GM12878 (cell line): Measurements from ENCODE around the gene SMIM17. TPM values are rescaled to one million over a fixed set of nuclear protein-coding genes. Genes with fewer than 3 reads are reported as not detected.

Experiments
- ATAC-seq: fragments of 200-7000 bp; cut with Tn5 transposase; 3 replicates; pipeline ENCODE4 v1.9.1; 2020; ENCODE audit warnings: mild to moderate bottlenecking, moderate library complexity
- BruUV-seq: library from RNA; stranded (reverse); fragments of 400-500 nt; replicated peaks from 2 replicates; lab custom pipeline; 2021; lab: Mats Ljungman, UMichigan
- CTCF ChIA-PET: fragments of 300-600 bp; sonication (Branson Sonifier 250); formaldehyde crosslinking; extraction: SDS; loops from one replicate; lab custom pipeline; 2021; ENCODE audit warnings: inconsistent platforms; lab: Yijun Ruan, JAX
- POLR2A ChIA-PET: fragments of 350-600 bp; formaldehyde crosslinking; extraction: SDS; loops from one replicate; lab custom pipeline; 2021; ENCODE audit warnings: inconsistent platforms; lab: Charles Lee
- RAD21 ChIA-PET: fragments of 300-600 bp; sonication (Branson Sonifier 250); formaldehyde crosslinking; loops from one replicate; lab custom pipeline; 2023; ENCODE audit warnings: antibody characterized with exemption; ENCODE audit not compliant: unreplicated experiment; lab: Charles Lee
- SMC1A ChIA-PET: fragments of 300-600 bp; sonication (Branson Sonifier 250); formaldehyde crosslinking; loops from one replicate; lab custom pipeline; 2023; ENCODE audit not compliant: unreplicated experiment, uncharacterized antibody; lab: Charles Lee
- DNase-seq: peaks from one replicate; pipeline ENCODE4 v3.0.0-alpha.2; 2011; ENCODE audit warnings: low read depth, low spot score
- FAIRE-seq: peaks from 3 replicates; lab custom pipeline; 2011; peaks lifted over from hg19 to GRCh38; lab: Jason Lieb, UNC
- H2AFZ ChIP-seq: 2 replicates; pipeline ENCODE4 v1.6.0; 2011; ENCODE audit warnings: low read depth, low read length, control low read depth; ENCODE audit not compliant: control insufficient read depth
- H3K27ac ChIP-seq: 2 replicates; pipeline ENCODE4 v1.5.1; 2011; ENCODE audit warnings: control low read depth; ENCODE audit not compliant: control insufficient read depth, insufficient read depth
- H3K27me3 ChIP-seq, 2 experiments: replicated peaks in 1 of 2; 2 replicates each; pipeline versions ENCODE4 v1.6.0 to v1.6.1; 2011; ENCODE audit warnings: low read length in 1 of 2; ENCODE audit not compliant: control insufficient read depth in 2 of 2, insufficient read depth in 2 of 2
- H3K36me3 ChIP-seq, 2 experiments: 2 replicates each; pipeline ENCODE4 v1.5.1; 2011; ENCODE audit warnings: low read length in 1 of 2; ENCODE audit not compliant: control insufficient read depth in 2 of 2, insufficient read depth in 2 of 2
- H3K4me1 ChIP-seq: 2 replicates; pipeline ENCODE4 v1.6.1; 2011; ENCODE audit warnings: mild to moderate bottlenecking, low read length, moderate library complexity, mixed read lengths; ENCODE audit not compliant: control insufficient read depth, insufficient read depth
- H3K4me2 ChIP-seq: 2 replicates; pipeline ENCODE4 v1.6.0; 2011; ENCODE audit warnings: control low read depth; ENCODE audit not compliant: control insufficient read depth, insufficient read depth
- H3K4me3 ChIP-seq: fragments of 200-600 bp; sonication (generic); 2 replicates; pipeline ENCODE4 v1.5.1; 2016
- H3K79me2 ChIP-seq: 2 replicates; pipeline ENCODE4 v1.6.0; 2011; ENCODE audit warnings: low read length; ENCODE audit not compliant: control insufficient read depth, insufficient read depth
- H3K9ac ChIP-seq: 2 replicates; pipeline ENCODE4 v1.8.0; 2011; ENCODE audit warnings: low read length, control low read depth, mixed read lengths; ENCODE audit not compliant: control insufficient read depth, insufficient read depth
- H3K9me3 ChIP-seq: replicated peaks from 3 replicates; pipeline ENCODE4 v1.5.1; 2011; ENCODE audit warnings: mild to moderate bottlenecking, low read length; ENCODE audit not compliant: control insufficient read depth, insufficient read depth
- H4K20me1 ChIP-seq: 2 replicates; pipeline ENCODE4 v1.6.0; 2011; ENCODE audit not compliant: control insufficient read depth, insufficient read depth
- BHLHE40 ChIP-seq, 2 experiments: fragments of 450-650 bp in 1 of 2; IDR thresholded peaks; 2 replicates each; pipeline ENCODE4 v1.6.1; 2011 to 2017; ENCODE audit warnings: low read depth in 2 of 2, borderline replicate concordance in 1 of 2, improper control_type of control experiment in 1 of 2, low read length in 1 of 2, mild to moderate bottlenecking in 1 of 2
- CHD1 ChIP-seq: IDR thresholded peaks from 2 replicates; pipeline ENCODE4 v1.6.1; 2012; ENCODE audit warnings: low read depth, low read length, improper control_type of control experiment
- FOXM1 ChIP-seq: IDR thresholded peaks from 2 replicates; pipeline ENCODE4 v1.6.1; 2012; ENCODE audit warnings: low read depth, mild to moderate bottlenecking, inconsistent platforms, low read length, moderate library complexity
- GATAD2B ChIP-seq: fragments of 450-650 bp; conservative IDR thresholded peaks from 2 replicates; pipeline ENCODE4 v1.6.1; 2017; ENCODE audit warnings: low read depth, mild to moderate bottlenecking, moderate library complexity
- NFYB ChIP-seq: IDR thresholded peaks from 2 replicates; pipeline ENCODE4 v1.6.1; 2011; ENCODE audit warnings: low read depth, mild to moderate bottlenecking, low read length, improper control_type of control experiment, moderate library complexity; ENCODE audit not compliant: insufficient read depth
- PAX5 ChIP-seq: IDR thresholded peaks from 2 replicates; pipeline ENCODE4 v1.6.1; 2011; ENCODE audit warnings: low read depth, low read length, borderline replicate concordance
- POLR2A ChIP-seq: IDR thresholded peaks from 2 replicates; pipeline ENCODE4 v1.6.1; 2011; ENCODE audit warnings: low read depth, mild to moderate bottlenecking, low read length
- RFX5 ChIP-seq: IDR thresholded peaks from 2 replicates; pipeline ENCODE4 v1.6.1; 2011; ENCODE audit warnings: low read depth, low read length, improper control_type of control experiment
- SIN3A ChIP-seq: IDR thresholded peaks from 2 replicates; pipeline ENCODE4 v1.6.1; 2012; ENCODE audit warnings: low read depth, low read length, improper control_type of control experiment
- WGBS: methylation state at CpG from one replicate; pipeline ENCODE4 v1.1.6; 2016; ENCODE audit warnings: low lambda C conversion rate; ENCODE audit not compliant: insufficient replicate concordance, insufficient coverage; ENCODE audit errors: missing lambda C conversion rate; 5-methylcytosine and 5-hydroxymethylcytosine counted together
- in situ Hi-C: fragments of 300-500 bp; cut with MboI; formaldehyde crosslinking; loops from 9 replicates; pipeline ENCODE4 v1.14.3; 2018; ENCODE audit warnings: mixed read lengths
- intact Hi-C: fragments of 100-400 bp; cut with micrococcal nuclease; formaldehyde crosslinking; loops from one replicate; pipeline ENCODE4 v1.14.2; 2022; ENCODE audit not compliant: unreplicated experiment
- polyA plus RNA-seq, 11 experiments: library from polyadenylated mRNA; depleted of rRNA in 4 of 11; unstranded in 6 of 11; stranded (reverse) in 5 of 11; fragments of >200 nt; fragmentation: Nextera tagmentation in 4 of 11; fragmentation: Illumina TruSeq in 1 of 11; extraction: Ambion mirVana in 4 of 11; extraction: Trizol in 1 of 11; gene quantifications; 1 replicate in 1 of 11; 2 replicates in 10 of 11; pipeline versions ENCODE4 v1.2.1 to v1.2.3, GENCODE V29; 2011 to 2016; ENCODE audit warnings: inconsistent platforms in 2 of 11, missing spikeins in 2 of 11, low read depth in 1 of 11
- total RNA-seq, 4 experiments: library from RNA; depleted of rRNA in 3 of 4; stranded (reverse); fragments of >200 nt in 3 of 4; fragmentation: Illumina TruSeq in 1 of 4; extraction: Trizol in 1 of 4; gene quantifications; 2 replicates each; pipeline versions ENCODE4 v1.2.1 to v1.2.3, GENCODE V29; 2013 to 2021
- TF ChIP-seq, protein P1 (sequence below), 3 experiments: IDR thresholded peaks in 2 of 3; conservative IDR thresholded peaks in 1 of 3; 2 replicates each; pipeline ENCODE4 v1.5.1; 2011; ENCODE audit warnings: low read depth in 3 of 3, low read length in 3 of 3, mild to moderate bottlenecking in 3 of 3, control low read depth in 2 of 3, moderate library complexity in 2 of 3, inconsistent platforms in 1 of 3, mixed read lengths in 1 of 3; ENCODE audit not compliant: control insufficient read depth in 2 of 3, insufficient read depth in 1 of 3; ENCODE audit errors: extremely low read depth in 1 of 3
- TF ChIP-seq, protein P2 (sequence below): fragments of 150-350 bp; IDR thresholded peaks from 2 replicates; pipeline ENCODE4 v1.6.1; 2014; ENCODE audit warnings: mild to moderate bottlenecking, low read depth, low read length
- TF ChIP-seq, protein P3 (sequence below): IDR thresholded peaks from 2 replicates; pipeline ENCODE4 v1.6.1; 2012; ENCODE audit warnings: low read depth, low read length, improper control_type of control experiment
- TF ChIP-seq, protein P4 (sequence below): IDR thresholded peaks from 2 replicates; pipeline ENCODE4 v1.6.1; 2012; ENCODE audit warnings: low read depth, low read length, improper control_type of control experiment

The SMIM17 gene
- total and polyA plus RNA-seq, 10 of the 15 experiments (the other 5 are each of a cell fraction or from before 2014, with no cell fraction given) = 0.07 to 0.23 (median 0.17) TPM; not detected in 6

DNA sequence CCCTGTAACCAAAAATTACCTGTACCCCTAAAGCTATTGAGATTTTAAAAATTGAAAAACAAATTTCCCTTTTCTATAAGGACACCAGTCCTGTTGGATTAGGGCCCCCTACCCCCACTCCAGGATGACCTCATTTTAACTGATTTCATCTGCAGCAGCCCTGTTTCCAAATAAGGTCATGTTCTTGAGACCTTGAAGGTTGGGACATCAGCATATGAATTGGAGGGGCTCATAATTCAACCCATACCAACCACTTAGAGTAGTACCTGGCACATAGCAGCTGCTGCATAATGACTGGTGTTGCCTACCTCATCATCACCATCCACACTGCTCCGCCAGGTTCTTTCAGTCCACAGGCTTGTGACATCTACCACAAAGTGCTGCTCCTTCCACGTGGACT, 30.2 kb upstream of the SMIM17 start:
- H3K9ac ChIP-seq = no peak overlapping the region
- 97% methylated on average over 2 of the region's 2 CpGs for WGBS
- no peak for ATAC-seq
- in situ Hi-C loops = no loop called here
- DNase-seq = no peak
- ChIA-PET RAD21 (no interaction called here), CTCF (no interaction called here), SMC1A (no interaction called here), POLR2A (no interaction called here)
- no peak overlapping the region for H3K27ac ChIP-seq
- no TSS peak for BruUV-seq
- intact Hi-C loops = no loop called here
- H3K79me2 ChIP-seq = no peaks in the 10 kb centered on the region
- H3K27me3 ChIP-seq = no peaks in the 10 kb centered on the region
- H4K20me1 ChIP-seq = no peaks in the 10 kb centered on the region
- H3K4me1 ChIP-seq = no peaks in the 10 kb centered on the region
- H3K4me2 ChIP-seq = no peak overlapping the region
- no peaks in the 10 kb centered on the region; a peak in 1 of 4 replicates for H3K36me3 ChIP-seq
- no peak overlapping the region for H3K4me3 ChIP-seq
- TF ChIP-seq PAX5 (no peak), SIN3A (no peak), NFYB (no peak), FOXM1 (no peak), POLR2A (no peak), RFX5 (no peak), CHD1 (no peak), BHLHE40 (IDR thresholded peaks at IDR 0.05; ENCODE audit: borderline replicate concordance in 1 of 2, low read depth in 2 of 2, low read length in 1 of 2) (no peak), GATAD2B (no peak)
- TF ChIP-seq, protein P1, sequence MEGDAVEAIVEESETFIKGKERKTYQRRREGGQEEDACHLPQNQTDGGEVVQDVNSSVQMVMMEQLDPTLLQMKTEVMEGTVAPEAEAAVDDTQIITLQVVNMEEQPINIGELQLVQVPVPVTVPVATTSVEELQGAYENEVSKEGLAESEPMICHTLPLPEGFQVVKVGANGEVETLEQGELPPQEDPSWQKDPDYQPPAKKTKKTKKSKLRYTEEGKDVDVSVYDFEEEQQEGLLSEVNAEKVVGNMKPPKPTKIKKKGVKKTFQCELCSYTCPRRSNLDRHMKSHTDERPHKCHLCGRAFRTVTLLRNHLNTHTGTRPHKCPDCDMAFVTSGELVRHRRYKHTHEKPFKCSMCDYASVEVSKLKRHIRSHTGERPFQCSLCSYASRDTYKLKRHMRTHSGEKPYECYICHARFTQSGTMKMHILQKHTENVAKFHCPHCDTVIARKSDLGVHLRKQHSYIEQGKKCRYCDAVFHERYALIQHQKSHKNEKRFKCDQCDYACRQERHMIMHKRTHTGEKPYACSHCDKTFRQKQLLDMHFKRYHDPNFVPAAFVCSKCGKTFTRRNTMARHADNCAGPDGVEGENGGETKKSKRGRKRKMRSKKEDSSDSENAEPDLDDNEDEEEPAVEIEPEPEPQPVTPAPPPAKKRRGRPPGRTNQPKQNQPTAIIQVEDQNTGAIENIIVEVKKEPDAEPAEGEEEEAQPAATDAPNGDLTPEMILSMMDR (IDR thresholded peaks at IDR 0.05 in 2 of 3, conservative IDR thresholded peaks at IDR 0.05 in 1 of 3; ENCODE audit: control insufficient read depth in 2 of 3, extremely low read depth in 1 of 3, insufficient read depth in 1 of 3, low read depth in 3 of 3, low read length in 3 of 3) = no peak
- TF ChIP-seq, protein P2, sequence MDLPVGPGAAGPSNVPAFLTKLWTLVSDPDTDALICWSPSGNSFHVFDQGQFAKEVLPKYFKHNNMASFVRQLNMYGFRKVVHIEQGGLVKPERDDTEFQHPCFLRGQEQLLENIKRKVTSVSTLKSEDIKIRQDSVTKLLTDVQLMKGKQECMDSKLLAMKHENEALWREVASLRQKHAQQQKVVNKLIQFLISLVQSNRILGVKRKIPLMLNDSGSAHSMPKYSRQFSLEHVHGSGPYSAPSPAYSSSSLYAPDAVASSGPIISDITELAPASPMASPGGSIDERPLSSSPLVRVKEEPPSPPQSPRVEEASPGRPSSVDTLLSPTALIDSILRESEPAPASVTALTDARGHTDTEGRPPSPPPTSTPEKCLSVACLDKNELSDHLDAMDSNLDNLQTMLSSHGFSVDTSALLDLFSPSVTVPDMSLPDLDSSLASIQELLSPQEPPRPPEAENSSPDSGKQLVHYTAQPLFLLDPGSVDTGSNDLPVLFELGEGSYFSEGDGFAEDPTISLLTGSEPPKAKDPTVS = no peak
- TF ChIP-seq, protein P3, sequence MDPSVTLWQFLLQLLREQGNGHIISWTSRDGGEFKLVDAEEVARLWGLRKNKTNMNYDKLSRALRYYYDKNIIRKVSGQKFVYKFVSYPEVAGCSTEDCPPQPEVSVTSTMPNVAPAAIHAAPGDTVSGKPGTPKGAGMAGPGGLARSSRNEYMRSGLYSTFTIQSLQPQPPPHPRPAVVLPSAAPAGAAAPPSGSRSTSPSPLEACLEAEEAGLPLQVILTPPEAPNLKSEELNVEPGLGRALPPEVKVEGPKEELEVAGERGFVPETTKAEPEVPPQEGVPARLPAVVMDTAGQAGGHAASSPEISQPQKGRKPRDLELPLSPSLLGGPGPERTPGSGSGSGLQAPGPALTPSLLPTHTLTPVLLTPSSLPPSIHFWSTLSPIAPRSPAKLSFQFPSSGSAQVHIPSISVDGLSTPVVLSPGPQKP = no peak
- TF ChIP-seq, protein P4, sequence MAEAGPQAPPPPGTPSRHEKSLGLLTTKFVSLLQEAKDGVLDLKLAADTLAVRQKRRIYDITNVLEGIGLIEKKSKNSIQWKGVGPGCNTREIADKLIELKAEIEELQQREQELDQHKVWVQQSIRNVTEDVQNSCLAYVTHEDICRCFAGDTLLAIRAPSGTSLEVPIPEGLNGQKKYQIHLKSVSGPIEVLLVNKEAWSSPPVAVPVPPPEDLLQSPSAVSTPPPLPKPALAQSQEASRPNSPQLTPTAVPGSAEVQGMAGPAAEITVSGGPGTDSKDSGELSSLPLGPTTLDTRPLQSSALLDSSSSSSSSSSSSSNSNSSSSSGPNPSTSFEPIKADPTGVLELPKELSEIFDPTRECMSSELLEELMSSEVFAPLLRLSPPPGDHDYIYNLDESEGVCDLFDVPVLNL = no peak
- H3K9me3 ChIP-seq = peaks cover 2% of the 10 kb centered on the region; the same call in 1 of the 3 replicates
- FAIRE-seq = no peak
- no peak overlapping the region for H2AFZ ChIP-seq
